Medulla oblongata (tissue), 1 donor: ENCODE measurements around the gene FIG4.
A peak's percentile ranks its signal among the peaks of the same experiment; 100 is the strongest.
"Not testable (repeated sequence)": the region's sequence is repeated elsewhere in the genome, so short reads cannot be mapped to it uniquely, and the experiment has no call there.

Experiments
- DNase-seq: peaks from one replicate; pipeline ENCODE4 v3.0.0-alpha.2; 2015; ENCODE audit errors: extremely low spot score

The FIG4 gene

GRCh38 chr6:109759098-109759955 lies 68.2 kb downstream of the FIG4 start:
- DNase-seq: no peak

- DNase-seq: no peak
Observed at GRCh38 chr6:109760208-109760607, 69.1 kb downstream of the FIG4 start.

GRCh38 chr6:109762166-109762565 lies 71.1 kb downstream of the FIG4 start:
- no peak for DNase-seq

- no peak for DNase-seq
Observed at GRCh38 chr6:109762769-109763441, 71.8 kb downstream of the FIG4 start.

- no peak for DNase-seq
Observed at GRCh38 chr6:109766167-109766566, 75.1 kb downstream of the FIG4 start.

GRCh38 chr6:109767961-109768360 lies 76.9 kb downstream of the FIG4 start:
- no peak for DNase-seq

GRCh38 chr6:109768485-109768884 lies 77.4 kb downstream of the FIG4 start:
- DNase-seq: no peak

GRCh38 chr6:109769213-109769612 lies 78.1 kb downstream of the FIG4 start:
- DNase-seq: no peak

GRCh38 chr6:109770047-109770446 lies 79.0 kb downstream of the FIG4 start:
- no peak for DNase-seq

GRCh38 chr6:109770779-109771178 lies 79.7 kb downstream of the FIG4 start:
- DNase-seq: no peak

GRCh38 chr6:109771939-109772755 lies 81.1 kb downstream of the FIG4 start:
- not testable (repeated sequence) for DNase-seq

GRCh38 chr6:109772883-109773431 lies 81.9 kb downstream of the FIG4 start:
- DNase-seq: no peak

- DNase-seq: no peak
Observed at GRCh38 chr6:109781001-109781400, 89.9 kb downstream of the FIG4 start.

GRCh38 chr6:109782491-109782999 lies 91.4 kb downstream of the FIG4 start:
- DNase-seq: no peak

- no peak for DNase-seq
Observed at GRCh38 chr6:109783250-109783986, 92.3 kb downstream of the FIG4 start.

- DNase-seq: no peak
Observed at GRCh38 chr6:109787312-109787711, 96.2 kb downstream of the FIG4 start.

- no peak for DNase-seq
Observed at GRCh38 chr6:109788687-109789086, 97.6 kb downstream of the FIG4 start.

- no peak for DNase-seq
Observed at GRCh38 chr6:109790131-109790530, 99.0 kb downstream of the FIG4 start.

- no peak for DNase-seq
Observed at GRCh38 chr6:109791301-109791700, 100.2 kb downstream of the FIG4 start.

- DNase-seq: no peak
Observed at GRCh38 chr6:109793021-109793420, 101.9 kb downstream of the FIG4 start.

- peak; percentile 12 for DNase-seq
Observed at GRCh38 chr6:109793792-109794191, 102.7 kb downstream of the FIG4 start.
